ENCODE results near the gene MYMK.

MYMK gene

GRCh38 chr9:133533857-133534256 is 9.1 kb upstream of the MYMK start:
- DNase-seq: no peak

- peak; percentile 26 for DNase-seq
Observed at GRCh38 chr9:133532937-133533668, 8.3 kb upstream of the MYMK start.

- DNase-seq: no peak
Observed at GRCh38 chr9:133531293-133531692, 6.5 kb upstream of the MYMK start.

DNA sequence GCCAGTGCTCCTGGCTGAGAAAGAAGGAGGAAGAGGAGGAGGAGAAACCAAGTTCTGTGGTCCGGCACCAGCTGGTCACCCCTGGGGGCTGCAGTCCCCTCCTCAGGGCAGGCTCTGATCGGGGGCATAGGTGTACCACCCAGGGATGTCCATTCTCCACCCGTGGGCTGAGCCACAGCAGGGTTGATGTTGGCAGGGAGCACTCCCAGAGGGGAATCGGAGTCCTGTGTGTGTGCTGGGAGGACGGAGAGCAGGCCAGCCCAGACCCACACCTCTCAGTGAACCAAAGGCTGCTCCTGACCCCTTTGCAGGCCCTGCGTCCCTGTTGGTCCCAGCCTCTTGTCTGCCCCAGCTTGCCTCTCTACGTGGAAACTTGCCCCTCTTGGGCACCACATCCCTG is 5.1 kb upstream of the MYMK start:
- DNase-seq: no peak

- DNase-seq: no peak
Observed at GRCh38 chr9:133529457-133529856, 4.7 kb upstream of the MYMK start.

GRCh38 chr9:133528876-133529241 is 4.1 kb upstream of the MYMK start:
- no peak for DNase-seq

- DNase-seq: no peak
Observed at GRCh38 chr9:133528001-133528875, 3.5 kb upstream of the MYMK start.

GRCh38 chr9:133527444-133527920 is 2.7 kb upstream of the MYMK start:
- DNase-seq: no peak

GRCh38 chr9:133526721-133527321 is 2.1 kb upstream of the MYMK start:
- no peak for DNase-seq

GRCh38 chr9:133525677-133526076 is 918 bp upstream of the MYMK start:
- DNase-seq: no peak

DNA sequence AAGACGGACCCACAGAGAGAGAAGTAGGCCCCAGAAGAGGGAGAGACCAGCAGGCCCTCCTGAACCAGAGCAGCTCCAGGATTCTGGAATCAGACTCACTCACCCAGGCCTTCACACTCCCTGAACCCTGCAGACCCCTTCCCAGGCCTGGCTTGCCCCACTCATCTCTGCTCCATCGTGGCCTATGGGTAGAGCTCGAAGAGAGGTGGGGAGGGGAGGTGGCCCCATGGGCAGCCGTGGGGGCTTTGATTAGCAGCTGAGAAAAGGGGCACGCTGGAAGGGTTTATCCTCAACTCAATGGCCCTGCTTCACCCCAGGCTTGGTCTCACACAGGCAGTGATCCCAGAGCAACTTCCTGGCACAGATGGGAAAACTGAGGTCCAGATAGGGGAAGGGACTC is 613 bp downstream of the MYMK start:
- no peak for DNase-seq

DNA sequence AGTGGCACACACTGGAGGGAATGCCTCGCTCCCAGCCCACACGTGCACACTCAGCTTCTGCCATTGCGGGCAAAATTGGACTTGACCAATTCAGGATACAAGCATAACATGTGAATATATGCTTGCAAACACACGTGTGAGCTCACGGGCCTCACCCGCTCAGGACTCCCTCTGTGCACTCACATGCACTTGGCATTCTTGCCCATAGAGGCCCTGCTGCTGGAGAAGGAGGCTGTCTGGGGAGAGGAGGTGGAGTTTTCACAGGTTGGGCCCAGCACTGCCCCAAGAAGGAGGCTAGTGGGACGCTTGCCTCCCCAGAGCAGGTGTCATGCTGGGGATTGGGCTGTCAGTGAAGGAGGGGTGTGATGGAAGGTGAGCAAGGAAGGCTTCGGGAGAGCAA is 1.7 kb downstream of the MYMK start:
- no peak for DNase-seq

GRCh38 chr9:133522073-133522910 is 2.5 kb downstream of the MYMK start:
- DNase-seq: no peak

DNA sequence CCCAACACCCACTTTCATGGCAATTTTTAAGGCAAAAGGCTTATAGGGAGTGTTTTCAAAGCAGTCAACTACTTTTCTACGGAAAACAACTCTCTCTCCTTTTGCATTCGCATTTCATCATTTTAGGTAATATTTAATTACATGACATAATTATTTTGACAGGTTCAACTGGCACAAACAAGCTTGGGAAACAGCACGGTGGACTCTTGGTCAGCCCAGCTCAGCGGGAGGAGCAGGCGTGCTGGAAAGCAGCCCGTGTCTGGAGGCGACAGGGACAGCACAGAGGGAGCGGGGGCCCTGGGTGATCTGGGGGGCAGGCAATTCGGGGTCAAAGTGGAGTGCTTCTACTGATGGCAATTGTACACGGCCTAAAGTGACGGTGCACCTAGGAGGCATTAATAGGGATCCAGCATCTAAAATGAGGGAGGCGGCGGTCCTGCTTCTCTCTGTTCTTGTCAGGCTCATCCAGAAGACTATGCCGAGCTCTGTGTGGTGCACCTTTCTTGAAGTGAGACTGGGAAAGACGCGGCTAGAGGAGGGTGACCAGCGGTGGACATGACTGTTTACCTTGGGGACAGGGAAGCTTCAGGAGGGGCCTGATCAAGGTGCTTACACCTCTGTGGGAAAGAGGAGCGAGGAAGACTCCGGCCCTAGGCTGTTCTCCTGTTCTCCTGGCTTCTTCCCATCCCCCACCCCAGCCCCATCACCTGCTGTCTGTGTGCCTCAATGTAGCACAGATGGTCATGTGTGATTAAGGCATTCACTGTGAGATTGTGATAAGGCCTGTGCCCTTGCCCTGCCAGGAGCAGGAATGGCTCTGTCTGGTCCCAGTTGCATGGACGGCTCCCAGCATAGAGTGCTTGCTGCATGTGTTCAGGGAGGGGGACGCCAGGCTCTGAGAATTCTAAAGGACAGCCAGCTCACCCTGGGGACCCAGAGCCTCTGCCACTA is 3.4 kb downstream of the MYMK start:
- no peak for DNase-seq

GRCh38 chr9:133520121-133520835 is 4.5 kb downstream of the MYMK start:
- DNase-seq: no peak

GRCh38 chr9:133519693-133520092 is 5.1 kb downstream of the MYMK start:
- no peak for DNase-seq

- no peak for DNase-seq
Observed at GRCh38 chr9:133518706-133519449, 5.9 kb downstream of the MYMK start.

DNA sequence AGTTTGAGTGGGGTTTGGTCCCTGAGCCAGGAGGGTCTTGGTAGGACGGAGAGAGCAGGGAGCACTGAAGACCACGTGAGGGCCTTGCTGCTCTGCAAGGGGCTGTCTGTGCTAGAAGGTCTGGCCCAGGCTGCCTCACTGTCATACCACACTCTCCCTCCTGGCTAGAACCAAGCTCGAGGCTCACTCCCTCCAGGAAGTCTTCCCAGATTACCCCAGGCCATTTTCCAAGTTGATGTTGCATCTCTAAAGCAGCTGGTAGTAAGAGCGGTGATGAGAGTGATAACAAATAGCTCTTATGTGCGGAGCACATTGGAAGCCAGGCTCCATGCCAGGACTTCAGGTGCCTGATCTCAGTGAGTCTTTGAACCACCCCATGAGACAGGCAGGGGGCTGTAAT is 6.6 kb downstream of the MYMK start:
- no peak for DNase-seq

- DNase-seq: no peak
Observed at GRCh38 chr9:133517711-133518110, 7.0 kb downstream of the MYMK start.

- no peak for DNase-seq
Observed at GRCh38 chr9:133516961-133517350, 7.8 kb downstream of the MYMK start.
